Ureter (tissue), 1 donor: ENCODE results near the gene G3BP1. TPM values are rescaled to one million over a fixed set of nuclear protein-coding genes. Genes with fewer than 3 reads are reported as not detected.
"Not testable (repeated sequence)": the region's sequence is repeated elsewhere in the genome, so short reads cannot be mapped to it uniquely, and the experiment has no call there.

Experiments used
- DNase-seq: peaks from one replicate; pipeline ENCODE4 v3.0.0-alpha.2; 2020; ENCODE audit warnings: low spot score
- total RNA-seq: library from RNA; stranded (reverse); gene quantifications from one replicate; pipeline ENCODE4 v1.2.4, GENCODE V29; 2023
- donor health status: DM: yes; HTN: yes; CAD: no.

The G3BP1 gene
- total RNA-seq, 1 donor from 2014 or later: 209 TPM

GRCh38 chr5:151795426-151795825 lies 23.7 kb downstream of the G3BP1 start:
- no peak for DNase-seq

- no peak for DNase-seq
Observed at GRCh38 chr5:151798674-151799073, 26.9 kb downstream of the G3BP1 start.

- DNase-seq: no peak
Observed at GRCh38 chr5:151799407-151799806, 27.7 kb downstream of the G3BP1 start.

- DNase-seq: no peak
Observed at GRCh38 chr5:151800532-151800931, 28.8 kb downstream of the G3BP1 start.

- DNase-seq: no peak
Observed at GRCh38 chr5:151805414-151806223, 33.9 kb downstream of the G3BP1 start.

- DNase-seq: no peak
Observed at GRCh38 chr5:151808451-151809169, 36.9 kb downstream of the G3BP1 start.

- DNase-seq: no peak
Observed at GRCh38 chr5:151810449-151810848, 38.7 kb downstream of the G3BP1 start.

- no peak for DNase-seq
Observed at GRCh38 chr5:151810897-151811296, 39.1 kb downstream of the G3BP1 start.

GRCh38 chr5:151811593-151812321 lies 40.0 kb downstream of the G3BP1 start:
- DNase-seq: no peak

GRCh38 chr5:151812757-151813309 lies 41.1 kb downstream of the G3BP1 start:
- no peak for DNase-seq

GRCh38 chr5:151815051-151815450 lies 43.3 kb downstream of the G3BP1 start:
- DNase-seq: no peak

- DNase-seq: no peak
Observed at GRCh38 chr5:151819830-151820229, 48.1 kb downstream of the G3BP1 start.

- no peak for DNase-seq
Observed at GRCh38 chr5:151820271-151820670, 48.5 kb downstream of the G3BP1 start.

GRCh38 chr5:151820903-151821302 lies 49.1 kb downstream of the G3BP1 start:
- no peak for DNase-seq

- no peak for DNase-seq
Observed at GRCh38 chr5:151822141-151822540, 50.4 kb downstream of the G3BP1 start.

GRCh38 chr5:151825445-151825844 lies 53.7 kb downstream of the G3BP1 start:
- DNase-seq: peak; percentile 71

- no peak for DNase-seq
Observed at GRCh38 chr5:151829370-151829769, 57.6 kb downstream of the G3BP1 start.

GRCh38 chr5:151832843-151833242 lies 61.1 kb downstream of the G3BP1 start:
- DNase-seq: not testable (repeated sequence)

- no peak for DNase-seq
Observed at GRCh38 chr5:151846765-151847164, 75.0 kb downstream of the G3BP1 start.

- no peak for DNase-seq
Observed at GRCh38 chr5:151847871-151848270, 76.1 kb downstream of the G3BP1 start.

GRCh38 chr5:151855701-151856100 lies 83.9 kb downstream of the G3BP1 start:
- no peak for DNase-seq

GRCh38 chr5:151856861-151857260 lies 85.1 kb downstream of the G3BP1 start:
- DNase-seq: no peak
